ENCODE data around the gene DOCK2. TPM values are rescaled to one million over a fixed set of nuclear protein-coding genes. Genes with fewer than 3 reads are reported as not detected.

Gene DOCK2
- 1.6 and 3.6 TPM in 2 replicates for total RNA-seq

GRCh38 chr5:169637085-169637548 is at the start of gene DOCK2:
Gene DOCK2, plus strand, starts transcription at chr5:169637275. Its CDS starts 52 bp downstream, at chr5:169637327.

DNA sequence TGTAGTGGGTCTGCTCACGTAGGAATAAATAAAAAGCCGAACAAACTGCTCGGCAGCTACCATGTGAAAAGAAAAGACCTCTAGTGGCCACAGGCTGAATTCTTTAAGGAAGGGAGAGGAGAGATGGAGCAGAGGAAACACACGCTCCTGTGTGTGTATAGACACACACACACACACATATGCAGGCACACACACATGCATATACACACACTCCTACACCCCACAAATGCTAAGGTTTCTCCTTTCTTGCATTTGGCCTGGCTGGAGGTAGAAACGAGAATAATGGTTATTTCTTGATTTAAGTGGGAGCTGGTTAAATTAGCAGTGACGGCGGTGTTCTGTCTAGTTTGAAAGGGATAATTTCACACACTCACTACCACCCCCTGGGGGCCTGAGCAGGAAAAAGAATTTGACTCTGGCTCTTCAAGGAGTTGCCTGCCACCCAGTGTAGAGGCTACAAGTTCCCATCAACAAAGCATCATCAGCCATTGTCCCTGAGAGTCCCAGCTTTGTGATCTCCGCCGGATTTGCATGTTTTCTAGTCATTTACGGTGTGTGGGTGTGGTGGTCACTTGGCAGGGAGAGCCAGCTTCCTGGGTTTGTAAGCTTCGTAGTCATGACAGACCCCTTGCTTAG is 343.5 kb downstream of the DOCK2 start, which contains the start of gene INSYN2B:
Gene INSYN2B, minus strand, starts transcription at position 78 of the 636 bp plus-strand sequence. CDS start 96,597 bp downstream, outside the sequence.

GRCh38 chr5:170105642-170106611 is 468.9 kb downstream of the DOCK2 start, which contains the start of gene FOXI1:
Gene FOXI1, plus strand, starts transcription at chr5:170105897. Its CDS starts 61 bp downstream, at chr5:170105958.

Other genes starting within 250 kb of the DOCK2 start
- 17.2 and 30.1 TPM in 2 replicates for gene SPDL1, start 53.5 kb upstream of the DOCK2 start, total RNA-seq

Data from epithelial cell of alveolus of lung (primary cell).